ENCODE data around the gene CFL2.

Gene CFL2

GRCh38 chr14:34713122-34713680 lies 1.2 kb downstream of the CFL2 start:
- no peak for DNase-seq (ENCODE audit: extremely low spot score)
- TF ChIP-seq CTCF (IDR thresholded peaks at IDR 0.05; ENCODE audit: control extremely low read depth, extremely low read depth, low read depth, missing control alignments), result no peak
- ChIA-PET POLR2A (no interaction called here), CTCF (interaction anchor here (0.8 to 6.9 kb wide), 5 partner anchors 9 to 70 kb away, joined by 3 to 58 read pairs (median 3); no protein-coding TSS in a partner anchor)

GRCh38 chr14:34711796-34712712 lies 2.3 kb downstream of the CFL2 start:
- TF ChIP-seq CTCF (IDR thresholded peaks at IDR 0.05; ENCODE audit: control extremely low read depth, extremely low read depth, low read depth, missing control alignments), result no peak
- DNase-seq (ENCODE audit: extremely low spot score), result no peak
- ChIA-PET POLR2A (interaction anchor here (0.7 kb wide), 1 partner anchor 690 kb away, joined by 4 read pairs; no protein-coding TSS in a partner anchor), CTCF (interaction anchor here (1.0 to 6.9 kb wide), 4 partner anchors 11 to 68 kb away, joined by 3 to 58 read pairs (median 10); no protein-coding TSS in a partner anchor)

- CTCF ChIA-PET, result interaction anchor here (2.3 to 6.9 kb wide), 3 partner anchors 9 to 39 kb away, joined by 11 to 58 read pairs (median 17); no protein-coding TSS in a partner anchor
- POLR2A ChIA-PET, result interaction anchor here (0.7 kb wide), 1 partner anchor 691 kb away, joined by 4 read pairs; no protein-coding TSS in a partner anchor
- TF ChIP-seq CTCF (IDR thresholded peaks at IDR 0.05; ENCODE audit: control extremely low read depth, extremely low read depth, low read depth, missing control alignments), result no peak
- peak; percentile 47 for DNase-seq (ENCODE audit: extremely low spot score)
These were observed 3.2 kb downstream of the CFL2 start for GRCh38 chr14:34711169-34711568.

- TF ChIP-seq CTCF (IDR thresholded peaks at IDR 0.05; ENCODE audit: control extremely low read depth, extremely low read depth, low read depth, missing control alignments), result no peak
These were observed 3.6 kb downstream of the CFL2 start for GRCh38 chr14:34710744-34711143.

GRCh38 chr14:34710006-34710405 lies 4.4 kb downstream of the CFL2 start:
- no peak for TF ChIP-seq CTCF (IDR thresholded peaks at IDR 0.05; ENCODE audit: control extremely low read depth, extremely low read depth, low read depth, missing control alignments)
- no peak for DNase-seq (ENCODE audit: extremely low spot score)
- ChIA-PET CTCF (interaction anchor here (1.5 to 6.9 kb wide), 4 partner anchors 9 to 38 kb away, joined by 4 to 58 read pairs (median 14); no protein-coding TSS in a partner anchor), POLR2A (no interaction called here)

More at GRCh38 chr14:34710744-34711143, 3.6 kb downstream of the CFL2 start:
- DNase-seq (ENCODE audit: extremely low spot score), result no peak
- ChIA-PET POLR2A (no interaction called here), CTCF (interaction anchor here (2.3 to 6.9 kb wide), 3 partner anchors 9 to 38 kb away, joined by 11 to 58 read pairs (median 17); no protein-coding TSS in a partner anchor)

GRCh38 chr14:34707722-34708121 lies 6.7 kb downstream of the CFL2 start:
- ChIA-PET POLR2A (interaction anchor here (0.9 kb wide), 1 partner anchor 8 kb away, joined by 4 read pairs; no protein-coding TSS in a partner anchor), CTCF (interaction anchor here (1.1 to 6.9 kb wide), 5 partner anchors 11 to 35 kb away, joined by 3 to 58 read pairs (median 4); no protein-coding TSS in a partner anchor)
- TF ChIP-seq CTCF (IDR thresholded peaks at IDR 0.05; ENCODE audit: control extremely low read depth, extremely low read depth, low read depth, missing control alignments), result no peak
- no peak for DNase-seq (ENCODE audit: extremely low spot score)
